Uterus (tissue), 2 donors: ENCODE data around the gene DPEP1.

Source experiments
- POLR2A ChIP-seq, 2 donors: fragments of 450-650 bp; IDR thresholded peaks; one replicate each; pipeline ENCODE4 v1.6.1; 2016; ENCODE audit warnings: antibody characterized with exemption in 2 of 2, mild to moderate bottlenecking in 1 of 2, moderate library complexity in 1 of 2
- TF ChIP-seq, protein P1 (sequence below), 4 experiments: fragments of 200-600 bp in 2 of 4; fragments of 450-650 bp in 2 of 4; sonication (generic) in 2 of 4; IDR thresholded peaks; one replicate each; pipeline ENCODE4 v1.5.1; 2016 to 2019; ENCODE audit warnings: antibody characterized with exemption in 4 of 4, mild to moderate bottlenecking in 2 of 4, moderate library complexity in 1 of 4

DNA sequence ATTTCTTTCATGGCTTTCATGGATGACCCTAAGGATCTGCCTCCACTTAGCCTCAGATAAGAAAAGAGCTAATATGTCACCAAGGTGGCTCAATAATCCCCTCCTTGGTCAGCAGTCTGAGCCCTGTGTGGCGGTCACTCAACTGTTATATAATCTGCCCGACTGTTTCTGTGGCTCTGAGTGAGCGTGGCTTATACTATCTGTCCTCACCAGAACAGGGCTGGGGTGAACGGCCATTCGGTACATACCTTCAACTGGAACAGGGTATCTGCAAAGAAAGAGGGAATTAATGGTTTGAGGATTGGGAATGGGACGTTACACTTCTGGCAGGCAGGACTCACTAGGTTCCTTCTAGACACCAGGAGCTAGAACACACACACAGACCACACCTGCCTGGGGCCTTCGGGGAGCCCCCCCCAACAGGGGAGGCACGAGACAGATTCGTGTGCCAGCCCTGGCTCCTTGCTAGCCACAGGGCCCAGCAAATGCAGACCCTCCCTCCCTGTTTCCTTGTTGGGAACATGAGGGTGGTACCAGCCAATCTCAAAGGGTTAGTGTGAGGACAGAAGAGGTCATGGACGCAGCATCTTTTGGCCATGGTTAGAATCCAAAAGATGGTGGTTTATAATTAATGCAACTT, 40.3 kb downstream of the DPEP1 start:
- no peak for TF ChIP-seq POLR2A (IDR thresholded peaks at IDR 0.05)
- TF ChIP-seq, protein P1, sequence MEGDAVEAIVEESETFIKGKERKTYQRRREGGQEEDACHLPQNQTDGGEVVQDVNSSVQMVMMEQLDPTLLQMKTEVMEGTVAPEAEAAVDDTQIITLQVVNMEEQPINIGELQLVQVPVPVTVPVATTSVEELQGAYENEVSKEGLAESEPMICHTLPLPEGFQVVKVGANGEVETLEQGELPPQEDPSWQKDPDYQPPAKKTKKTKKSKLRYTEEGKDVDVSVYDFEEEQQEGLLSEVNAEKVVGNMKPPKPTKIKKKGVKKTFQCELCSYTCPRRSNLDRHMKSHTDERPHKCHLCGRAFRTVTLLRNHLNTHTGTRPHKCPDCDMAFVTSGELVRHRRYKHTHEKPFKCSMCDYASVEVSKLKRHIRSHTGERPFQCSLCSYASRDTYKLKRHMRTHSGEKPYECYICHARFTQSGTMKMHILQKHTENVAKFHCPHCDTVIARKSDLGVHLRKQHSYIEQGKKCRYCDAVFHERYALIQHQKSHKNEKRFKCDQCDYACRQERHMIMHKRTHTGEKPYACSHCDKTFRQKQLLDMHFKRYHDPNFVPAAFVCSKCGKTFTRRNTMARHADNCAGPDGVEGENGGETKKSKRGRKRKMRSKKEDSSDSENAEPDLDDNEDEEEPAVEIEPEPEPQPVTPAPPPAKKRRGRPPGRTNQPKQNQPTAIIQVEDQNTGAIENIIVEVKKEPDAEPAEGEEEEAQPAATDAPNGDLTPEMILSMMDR (IDR thresholded peaks at IDR 0.05), result no peak
